ENCODE measurements around the gene HTATSF1.

DNA sequence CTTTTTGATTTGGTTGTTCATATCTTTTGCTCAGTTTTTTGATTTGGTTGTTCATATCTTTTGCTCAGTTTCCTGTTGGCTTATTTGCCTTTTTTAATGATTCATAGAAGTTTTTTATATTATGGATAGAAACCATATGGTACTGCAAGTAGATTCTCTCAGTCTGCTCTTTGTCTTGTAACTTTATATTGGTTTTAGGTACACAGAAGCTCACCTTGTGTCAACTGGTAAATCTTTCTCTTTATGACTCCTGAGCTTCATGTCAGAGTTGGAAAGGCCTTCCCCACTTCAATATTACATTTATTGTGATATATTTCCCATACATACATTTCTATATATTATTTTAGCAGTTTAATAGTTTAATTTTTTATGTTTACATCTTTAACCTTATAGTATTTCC is 26.4 kb downstream of the HTATSF1 start:
- TF ChIP-seq, protein P1, sequence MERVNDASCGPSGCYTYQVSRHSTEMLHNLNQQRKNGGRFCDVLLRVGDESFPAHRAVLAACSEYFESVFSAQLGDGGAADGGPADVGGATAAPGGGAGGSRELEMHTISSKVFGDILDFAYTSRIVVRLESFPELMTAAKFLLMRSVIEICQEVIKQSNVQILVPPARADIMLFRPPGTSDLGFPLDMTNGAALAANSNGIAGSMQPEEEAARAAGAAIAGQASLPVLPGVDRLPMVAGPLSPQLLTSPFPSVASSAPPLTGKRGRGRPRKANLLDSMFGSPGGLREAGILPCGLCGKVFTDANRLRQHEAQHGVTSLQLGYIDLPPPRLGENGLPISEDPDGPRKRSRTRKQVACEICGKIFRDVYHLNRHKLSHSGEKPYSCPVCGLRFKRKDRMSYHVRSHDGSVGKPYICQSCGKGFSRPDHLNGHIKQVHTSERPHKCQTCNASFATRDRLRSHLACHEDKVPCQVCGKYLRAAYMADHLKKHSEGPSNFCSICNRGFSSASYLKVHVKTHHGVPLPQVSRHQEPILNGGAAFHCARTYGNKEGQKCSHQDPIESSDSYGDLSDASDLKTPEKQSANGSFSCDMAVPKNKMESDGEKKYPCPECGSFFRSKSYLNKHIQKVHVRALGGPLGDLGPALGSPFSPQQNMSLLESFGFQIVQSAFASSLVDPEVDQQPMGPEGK (CRISPR knock-in tag; IDR thresholded peaks at IDR 0.05; ENCODE audit: borderline replicate concordance), result no peak
- no peak for TF ChIP-seq ISL1 (CRISPR knock-in tag; IDR thresholded peaks at IDR 0.05)
- TF ChIP-seq ZFP3 (CRISPR knock-in tag; IDR thresholded peaks at IDR 0.05), result no peak
- TF ChIP-seq CSDC2 (CRISPR knock-in tag; IDR thresholded peaks at IDR 0.05), result no peak
- TF ChIP-seq, protein P2, sequence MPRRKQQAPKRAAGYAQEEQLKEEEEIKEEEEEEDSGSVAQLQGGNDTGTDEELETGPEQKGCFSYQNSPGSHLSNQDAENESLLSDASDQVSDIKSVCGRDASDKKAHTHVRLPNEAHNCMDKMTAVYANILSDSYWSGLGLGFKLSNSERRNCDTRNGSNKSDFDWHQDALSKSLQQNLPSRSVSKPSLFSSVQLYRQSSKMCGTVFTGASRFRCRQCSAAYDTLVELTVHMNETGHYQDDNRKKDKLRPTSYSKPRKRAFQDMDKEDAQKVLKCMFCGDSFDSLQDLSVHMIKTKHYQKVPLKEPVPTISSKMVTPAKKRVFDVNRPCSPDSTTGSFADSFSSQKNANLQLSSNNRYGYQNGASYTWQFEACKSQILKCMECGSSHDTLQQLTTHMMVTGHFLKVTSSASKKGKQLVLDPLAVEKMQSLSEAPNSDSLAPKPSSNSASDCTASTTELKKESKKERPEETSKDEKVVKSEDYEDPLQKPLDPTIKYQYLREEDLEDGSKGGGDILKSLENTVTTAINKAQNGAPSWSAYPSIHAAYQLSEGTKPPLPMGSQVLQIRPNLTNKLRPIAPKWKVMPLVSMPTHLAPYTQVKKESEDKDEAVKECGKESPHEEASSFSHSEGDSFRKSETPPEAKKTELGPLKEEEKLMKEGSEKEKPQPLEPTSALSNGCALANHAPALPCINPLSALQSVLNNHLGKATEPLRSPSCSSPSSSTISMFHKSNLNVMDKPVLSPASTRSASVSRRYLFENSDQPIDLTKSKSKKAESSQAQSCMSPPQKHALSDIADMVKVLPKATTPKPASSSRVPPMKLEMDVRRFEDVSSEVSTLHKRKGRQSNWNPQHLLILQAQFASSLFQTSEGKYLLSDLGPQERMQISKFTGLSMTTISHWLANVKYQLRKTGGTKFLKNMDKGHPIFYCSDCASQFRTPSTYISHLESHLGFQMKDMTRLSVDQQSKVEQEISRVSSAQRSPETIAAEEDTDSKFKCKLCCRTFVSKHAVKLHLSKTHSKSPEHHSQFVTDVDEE (CRISPR knock-in tag; IDR thresholded peaks at IDR 0.05), result no peak
- TF ChIP-seq, protein P3, sequence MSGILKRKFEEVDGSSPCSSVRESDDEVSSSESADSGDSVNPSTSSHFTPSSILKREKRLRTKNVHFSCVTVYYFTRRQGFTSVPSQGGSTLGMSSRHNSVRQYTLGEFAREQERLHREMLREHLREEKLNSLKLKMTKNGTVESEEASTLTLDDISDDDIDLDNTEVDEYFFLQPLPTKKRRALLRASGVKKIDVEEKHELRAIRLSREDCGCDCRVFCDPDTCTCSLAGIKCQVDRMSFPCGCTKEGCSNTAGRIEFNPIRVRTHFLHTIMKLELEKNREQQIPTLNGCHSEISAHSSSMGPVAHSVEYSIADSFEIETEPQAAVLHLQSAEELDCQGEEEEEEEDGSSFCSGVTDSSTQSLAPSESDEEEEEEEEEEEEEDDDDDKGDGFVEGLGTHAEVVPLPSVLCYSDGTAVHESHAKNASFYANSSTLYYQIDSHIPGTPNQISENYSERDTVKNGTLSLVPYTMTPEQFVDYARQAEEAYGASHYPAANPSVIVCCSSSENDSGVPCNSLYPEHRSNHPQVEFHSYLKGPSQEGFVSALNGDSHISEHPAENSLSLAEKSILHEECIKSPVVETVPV (CRISPR knock-in tag; IDR thresholded peaks at IDR 0.05), result no peak
- TF ChIP-seq, protein P4, sequence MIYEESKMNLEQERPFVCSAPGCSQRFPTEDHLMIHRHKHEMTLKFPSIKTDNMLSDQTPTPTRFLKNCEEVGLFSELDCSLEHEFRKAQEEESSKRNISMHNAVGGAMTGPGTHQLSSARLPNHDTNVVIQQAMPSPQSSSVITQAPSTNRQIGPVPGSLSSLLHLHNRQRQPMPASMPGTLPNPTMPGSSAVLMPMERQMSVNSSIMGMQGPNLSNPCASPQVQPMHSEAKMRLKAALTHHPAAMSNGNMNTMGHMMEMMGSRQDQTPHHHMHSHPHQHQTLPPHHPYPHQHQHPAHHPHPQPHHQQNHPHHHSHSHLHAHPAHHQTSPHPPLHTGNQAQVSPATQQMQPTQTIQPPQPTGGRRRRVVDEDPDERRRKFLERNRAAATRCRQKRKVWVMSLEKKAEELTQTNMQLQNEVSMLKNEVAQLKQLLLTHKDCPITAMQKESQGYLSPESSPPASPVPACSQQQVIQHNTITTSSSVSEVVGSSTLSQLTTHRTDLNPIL (CRISPR knock-in tag; IDR thresholded peaks at IDR 0.05; ENCODE audit: low read depth), result no peak
- no peak for TF ChIP-seq ARNTL (CRISPR knock-in tag; IDR thresholded peaks at IDR 0.05; ENCODE audit: borderline replicate concordance, low read depth)
- TF ChIP-seq ZNF70 (CRISPR knock-in tag; IDR thresholded peaks at IDR 0.05), result no peak

All from SK-N-SH treated with all-trans-retinoic acid at 6 μM for 48 hours (cell line).